ENCODE measurements around the gene NLRP10.
A peak's percentile ranks its signal among the peaks of the same experiment; 100 is the strongest.

- TF ChIP-seq SUZ12 (IDR thresholded peaks at IDR 0.05; ENCODE audit: extremely low read depth, insufficient read depth, insufficient read length) (no peak), YY1 (IDR thresholded peaks at IDR 0.05; ENCODE audit: insufficient read depth, insufficient read length) (peak; percentile 77), ZNF274 (IDR thresholded peaks at IDR 0.05; ENCODE audit: low read depth, low read length) (no peak)
These were observed 21.7 kb upstream of the NLRP10 start, which contains the start of gene EIF3F for GRCh38 chr11:7986768-7987559.
